WTC11 (cell line): ENCODE results near the gene PPP1R18. TPM values are rescaled to one million over a fixed set of nuclear protein-coding genes. Genes with fewer than 3 reads are reported as not detected.
A peak's percentile ranks its signal among the peaks of the same experiment; 100 is the strongest.

Experiments
- ATF1 ChIP-seq: sonication (generic); formaldehyde crosslinking; IDR thresholded peaks from 2 replicates; pipeline ENCODE4 v1.8.1; 2023; ENCODE audit warnings: mild to moderate bottlenecking, moderate library complexity, missing genetic modification reagents
- E2F1 ChIP-seq: sonication (generic); formaldehyde crosslinking; IDR thresholded peaks from 2 replicates; pipeline ENCODE4 v1.8.0; 2022; ENCODE audit warnings: mild to moderate bottlenecking, missing genetic modification reagents
- ESRRA ChIP-seq: sonication (generic); formaldehyde crosslinking; IDR thresholded peaks from 2 replicates; pipeline ENCODE4 v1.8.1; 2022; ENCODE audit warnings: mild to moderate bottlenecking, missing genetic modification reagents, borderline replicate concordance
- FOXP1 ChIP-seq: sonication (generic); formaldehyde crosslinking; IDR thresholded peaks from 2 replicates; pipeline ENCODE4 v1.8.0; 2022; ENCODE audit warnings: missing genetic modification reagents, mild to moderate bottlenecking, moderate library complexity, borderline replicate concordance
- JUN ChIP-seq: sonication (generic); formaldehyde crosslinking; IDR thresholded peaks from 2 replicates; pipeline ENCODE4 v1.8.0; 2023; ENCODE audit warnings: mild to moderate bottlenecking, missing genetic modification reagents
- KAT7 ChIP-seq: sonication (generic); formaldehyde crosslinking; IDR thresholded peaks from 2 replicates; pipeline ENCODE4 v1.8.1; 2023; ENCODE audit warnings: missing genetic modification reagents, mild to moderate bottlenecking, borderline replicate concordance
- MAX ChIP-seq: sonication (generic); formaldehyde crosslinking; IDR thresholded peaks from 2 replicates; pipeline ENCODE4 v1.8.0; 2022; ENCODE audit warnings: mild to moderate bottlenecking, missing genetic modification reagents
- MYBL2 ChIP-seq: sonication (generic); formaldehyde crosslinking; IDR thresholded peaks from 2 replicates; pipeline ENCODE4 v1.8.1; 2023; ENCODE audit warnings: mild to moderate bottlenecking, moderate library complexity, missing genetic modification reagents
- NR2C2 ChIP-seq: sonication (generic); formaldehyde crosslinking; IDR thresholded peaks from 2 replicates; pipeline ENCODE4 v1.8.0; 2022; ENCODE audit warnings: mild to moderate bottlenecking, missing genetic modification reagents
- NR3C1 ChIP-seq: sonication (generic); formaldehyde crosslinking; conservative IDR thresholded peaks from 2 replicates; pipeline ENCODE4 v1.8.1; 2023; ENCODE audit warnings: low read depth, mild to moderate bottlenecking, missing genetic modification reagents
- PRRX2 ChIP-seq: fragments of 250-450 bp; sonication (Bioruptor Pico); IDR thresholded peaks from 2 replicates; pipeline ENCODE4 v1.8.0; 2021; ENCODE audit warnings: mild to moderate bottlenecking
- TCF7 ChIP-seq: sonication (generic); formaldehyde crosslinking; IDR thresholded peaks from 2 replicates; pipeline ENCODE4 v1.8.0; 2022; ENCODE audit warnings: mild to moderate bottlenecking, low read depth, missing genetic modification reagents, moderate library complexity
- TEAD1 ChIP-seq: sonication (generic); formaldehyde crosslinking; IDR thresholded peaks from 2 replicates; pipeline ENCODE4 v1.8.0; 2022; ENCODE audit warnings: mild to moderate bottlenecking, missing genetic modification reagents
- ZNF232 ChIP-seq: sonication (generic); formaldehyde crosslinking; IDR thresholded peaks from 2 replicates; pipeline ENCODE4 v1.8.0; 2022; ENCODE audit warnings: mild to moderate bottlenecking, missing genetic modification reagents
- total RNA-seq: library from RNA; stranded (reverse); gene quantifications from 3 replicates; pipeline ENCODE4 v1.2.3, GENCODE V29; 2021
- TF ChIP-seq, protein P1 (sequence below): fragments of 250-450 bp; sonication (Bioruptor Pico); IDR thresholded peaks from 2 replicates; pipeline ENCODE4 v1.9.0; 2021; ENCODE audit warnings: moderate library complexity, mild to moderate bottlenecking, inconsistent platforms, borderline replicate concordance
- TF ChIP-seq, protein P2 (sequence below): sonication (generic); formaldehyde crosslinking; IDR thresholded peaks from 2 replicates; pipeline ENCODE4 v1.8.1; 2023; ENCODE audit warnings: mild to moderate bottlenecking, missing genetic modification reagents, borderline replicate concordance
- TF ChIP-seq, protein P3 (sequence below): sonication (generic); formaldehyde crosslinking; IDR thresholded peaks from 2 replicates; pipeline ENCODE4 v1.8.0; 2023; ENCODE audit warnings: missing genetic modification reagents, mild to moderate bottlenecking, borderline replicate concordance
- TF ChIP-seq, protein P4 (sequence below): sonication (generic); formaldehyde crosslinking; IDR thresholded peaks from 2 replicates; pipeline ENCODE4 v1.8.0; 2022; ENCODE audit warnings: mild to moderate bottlenecking, missing genetic modification reagents

The PPP1R18 gene
- total RNA-seq, 1 experiment from 2014 or later: 36.5 TPM

- TF ChIP-seq, protein P1, sequence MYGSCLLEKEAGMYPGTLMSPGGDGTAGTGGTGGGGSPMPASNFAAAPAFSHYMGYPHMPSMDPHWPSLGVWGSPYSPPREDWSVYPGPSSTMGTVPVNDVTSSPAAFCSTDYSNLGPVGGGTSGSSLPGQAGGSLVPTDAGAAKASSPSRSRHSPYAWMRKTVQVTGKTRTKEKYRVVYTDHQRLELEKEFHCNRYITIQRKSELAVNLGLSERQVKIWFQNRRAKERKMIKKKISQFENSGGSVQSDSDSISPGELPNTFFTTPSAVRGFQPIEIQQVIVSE (CRISPR knock-in tag): peak; percentile 75; the same call in 1 of the 2 replicates
- TF ChIP-seq MAX (CRISPR knock-in tag) (peak; percentile 78), NR3C1 (no peak), NR2C2 (CRISPR knock-in tag) (no peak), E2F1 (CRISPR knock-in tag) (no peak), FOXP1 (CRISPR knock-in tag) (0 out of 2 replicates have a peak, but pooled peaks have one; percentile 45), KAT7 (CRISPR knock-in tag) (peak; percentile 80; the same call in 1 of the 2 replicates), MYBL2 (peak; percentile 47; the same call in 1 of the 2 replicates), TEAD1 (peak; percentile 75), ESRRA (peak; percentile 71; the same call in 1 of the 2 replicates), TCF7 (CRISPR knock-in tag) (no peak), ZNF232 (CRISPR knock-in tag) (no peak), PRRX2 (CRISPR knock-in tag) (peak; percentile 97), ATF1 (CRISPR knock-in tag) (no peak), JUN (CRISPR knock-in tag) (peak; percentile 79; the same call in 1 of the 2 replicates)
- TF ChIP-seq, protein P2, sequence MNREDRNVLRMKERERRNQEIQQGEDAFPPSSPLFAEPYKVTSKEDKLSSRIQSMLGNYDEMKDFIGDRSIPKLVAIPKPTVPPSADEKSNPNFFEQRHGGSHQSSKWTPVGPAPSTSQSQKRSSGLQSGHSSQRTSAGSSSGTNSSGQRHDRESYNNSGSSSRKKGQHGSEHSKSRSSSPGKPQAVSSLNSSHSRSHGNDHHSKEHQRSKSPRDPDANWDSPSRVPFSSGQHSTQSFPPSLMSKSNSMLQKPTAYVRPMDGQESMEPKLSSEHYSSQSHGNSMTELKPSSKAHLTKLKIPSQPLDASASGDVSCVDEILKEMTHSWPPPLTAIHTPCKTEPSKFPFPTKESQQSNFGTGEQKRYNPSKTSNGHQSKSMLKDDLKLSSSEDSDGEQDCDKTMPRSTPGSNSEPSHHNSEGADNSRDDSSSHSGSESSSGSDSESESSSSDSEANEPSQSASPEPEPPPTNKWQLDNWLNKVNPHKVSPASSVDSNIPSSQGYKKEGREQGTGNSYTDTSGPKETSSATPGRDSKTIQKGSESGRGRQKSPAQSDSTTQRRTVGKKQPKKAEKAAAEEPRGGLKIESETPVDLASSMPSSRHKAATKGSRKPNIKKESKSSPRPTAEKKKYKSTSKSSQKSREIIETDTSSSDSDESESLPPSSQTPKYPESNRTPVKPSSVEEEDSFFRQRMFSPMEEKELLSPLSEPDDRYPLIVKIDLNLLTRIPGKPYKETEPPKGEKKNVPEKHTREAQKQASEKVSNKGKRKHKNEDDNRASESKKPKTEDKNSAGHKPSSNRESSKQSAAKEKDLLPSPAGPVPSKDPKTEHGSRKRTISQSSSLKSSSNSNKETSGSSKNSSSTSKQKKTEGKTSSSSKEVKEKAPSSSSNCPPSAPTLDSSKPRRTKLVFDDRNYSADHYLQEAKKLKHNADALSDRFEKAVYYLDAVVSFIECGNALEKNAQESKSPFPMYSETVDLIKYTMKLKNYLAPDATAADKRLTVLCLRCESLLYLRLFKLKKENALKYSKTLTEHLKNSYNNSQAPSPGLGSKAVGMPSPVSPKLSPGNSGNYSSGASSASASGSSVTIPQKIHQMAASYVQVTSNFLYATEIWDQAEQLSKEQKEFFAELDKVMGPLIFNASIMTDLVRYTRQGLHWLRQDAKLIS (CRISPR knock-in tag): no peak
- TF ChIP-seq, protein P3, sequence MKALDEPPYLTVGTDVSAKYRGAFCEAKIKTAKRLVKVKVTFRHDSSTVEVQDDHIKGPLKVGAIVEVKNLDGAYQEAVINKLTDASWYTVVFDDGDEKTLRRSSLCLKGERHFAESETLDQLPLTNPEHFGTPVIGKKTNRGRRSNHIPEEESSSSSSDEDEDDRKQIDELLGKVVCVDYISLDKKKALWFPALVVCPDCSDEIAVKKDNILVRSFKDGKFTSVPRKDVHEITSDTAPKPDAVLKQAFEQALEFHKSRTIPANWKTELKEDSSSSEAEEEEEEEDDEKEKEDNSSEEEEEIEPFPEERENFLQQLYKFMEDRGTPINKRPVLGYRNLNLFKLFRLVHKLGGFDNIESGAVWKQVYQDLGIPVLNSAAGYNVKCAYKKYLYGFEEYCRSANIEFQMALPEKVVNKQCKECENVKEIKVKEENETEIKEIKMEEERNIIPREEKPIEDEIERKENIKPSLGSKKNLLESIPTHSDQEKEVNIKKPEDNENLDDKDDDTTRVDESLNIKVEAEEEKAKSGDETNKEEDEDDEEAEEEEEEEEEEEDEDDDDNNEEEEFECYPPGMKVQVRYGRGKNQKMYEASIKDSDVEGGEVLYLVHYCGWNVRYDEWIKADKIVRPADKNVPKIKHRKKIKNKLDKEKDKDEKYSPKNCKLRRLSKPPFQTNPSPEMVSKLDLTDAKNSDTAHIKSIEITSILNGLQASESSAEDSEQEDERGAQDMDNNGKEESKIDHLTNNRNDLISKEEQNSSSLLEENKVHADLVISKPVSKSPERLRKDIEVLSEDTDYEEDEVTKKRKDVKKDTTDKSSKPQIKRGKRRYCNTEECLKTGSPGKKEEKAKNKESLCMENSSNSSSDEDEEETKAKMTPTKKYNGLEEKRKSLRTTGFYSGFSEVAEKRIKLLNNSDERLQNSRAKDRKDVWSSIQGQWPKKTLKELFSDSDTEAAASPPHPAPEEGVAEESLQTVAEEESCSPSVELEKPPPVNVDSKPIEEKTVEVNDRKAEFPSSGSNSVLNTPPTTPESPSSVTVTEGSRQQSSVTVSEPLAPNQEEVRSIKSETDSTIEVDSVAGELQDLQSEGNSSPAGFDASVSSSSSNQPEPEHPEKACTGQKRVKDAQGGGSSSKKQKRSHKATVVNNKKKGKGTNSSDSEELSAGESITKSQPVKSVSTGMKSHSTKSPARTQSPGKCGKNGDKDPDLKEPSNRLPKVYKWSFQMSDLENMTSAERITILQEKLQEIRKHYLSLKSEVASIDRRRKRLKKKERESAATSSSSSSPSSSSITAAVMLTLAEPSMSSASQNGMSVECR: peak; percentile 76
- TF ChIP-seq, protein P4, sequence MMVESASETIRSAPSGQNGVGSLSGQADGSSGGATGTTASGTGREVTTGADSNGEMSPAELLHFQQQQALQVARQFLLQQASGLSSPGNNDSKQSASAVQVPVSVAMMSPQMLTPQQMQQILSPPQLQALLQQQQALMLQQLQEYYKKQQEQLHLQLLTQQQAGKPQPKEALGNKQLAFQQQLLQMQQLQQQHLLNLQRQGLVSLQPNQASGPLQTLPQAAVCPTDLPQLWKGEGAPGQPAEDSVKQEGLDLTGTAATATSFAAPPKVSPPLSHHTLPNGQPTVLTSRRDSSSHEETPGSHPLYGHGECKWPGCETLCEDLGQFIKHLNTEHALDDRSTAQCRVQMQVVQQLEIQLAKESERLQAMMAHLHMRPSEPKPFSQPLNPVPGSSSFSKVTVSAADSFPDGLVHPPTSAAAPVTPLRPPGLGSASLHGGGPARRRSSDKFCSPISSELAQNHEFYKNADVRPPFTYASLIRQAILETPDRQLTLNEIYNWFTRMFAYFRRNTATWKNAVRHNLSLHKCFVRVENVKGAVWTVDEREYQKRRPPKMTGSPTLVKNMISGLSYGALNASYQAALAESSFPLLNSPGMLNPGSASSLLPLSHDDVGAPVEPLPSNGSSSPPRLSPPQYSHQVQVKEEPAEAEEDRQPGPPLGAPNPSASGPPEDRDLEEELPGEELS (CRISPR knock-in tag): no peak
- TF ChIP-seq, all 79 proteins: peak for 34
Observed at GRCh38 chr6:30721198-30722024, 35.0 kb upstream of the PPP1R18 start (continued).
